Activated CD4-positive, alpha-beta T cell treated with anti-CD3 and anti-CD28 coated beads for 36 hours (primary cell): ENCODE results near the gene KCNJ18. TPM values are rescaled to one million over a fixed set of nuclear protein-coding genes. Genes with fewer than 3 reads are reported as not detected.
"Not testable (repeated sequence)": the region's sequence is repeated elsewhere in the genome, so short reads cannot be mapped to it uniquely, and the experiment has no call there.

Source experiments
- ATAC-seq: fragments of 200-7000 bp; cut with Tn5 transposase; one replicate; pipeline ENCODE4 v1.10.0; 2021; ENCODE audit warnings: mild to moderate bottlenecking, moderate library complexity
- CTCF ChIA-PET: fragments of 350-600 bp; sonication (Branson Sonifier 250); formaldehyde crosslinking; loops from one replicate; lab custom pipeline; 2021; ENCODE audit warnings: antibody characterized with exemption; lab: Charles Lee
- POLR2A ChIA-PET: fragments of 350-600 bp; sonication (Branson Sonifier 250); formaldehyde crosslinking; loops from one replicate; lab custom pipeline; 2021; ENCODE audit warnings: antibody characterized with exemption, inconsistent platforms; lab: Charles Lee
- DNase-seq: peaks from one replicate; pipeline ENCODE4 v3.0.0-alpha.2; 2020
- H3K27ac Mint-ChIP-seq: one replicate; pipeline ENCODE4 v1.8.0; 2021; ENCODE audit warnings: mixed read lengths
- H3K27me3 Mint-ChIP-seq: one replicate; pipeline ENCODE4 v1.8.0; 2021; ENCODE audit warnings: mixed read lengths
- H3K36me3 Mint-ChIP-seq: one replicate; pipeline ENCODE4 v1.8.0; 2021; ENCODE audit warnings: low read depth, mixed read lengths
- H3K4me1 Mint-ChIP-seq: one replicate; pipeline ENCODE4 v1.8.0; 2021; ENCODE audit warnings: mixed read lengths
- H3K4me3 Mint-ChIP-seq: one replicate; pipeline ENCODE4 v1.8.0; 2021; ENCODE audit warnings: mild to moderate bottlenecking, moderate library complexity, mixed read lengths
- H3K9me3 Mint-ChIP-seq: one replicate; pipeline ENCODE4 v1.8.0; 2021; ENCODE audit warnings: low read depth, mixed read lengths
- intact Hi-C, 2 experiments: fragments of 100-400 bp; cut with DNase I in 1 of 2; cut with micrococcal nuclease in 1 of 2; formaldehyde crosslinking; loops; one replicate each; pipeline versions ENCODE4 v1.14.2 to v1.15.1; 2022 to 2024; cut with DNase I, micrococcal nuclease
- total RNA-seq, 2 experiments: library from RNA; stranded (reverse); gene quantifications; one replicate each; pipeline ENCODE4 v1.2.3, GENCODE V29; 2021

The KCNJ18 gene
- total RNA-seq, 2 experiments from 2014 or later: not detected

GRCh38 chr17:21681576-21681975, 10.7 kb upstream of the KCNJ18 start:
- CTCF ChIA-PET, H3K4me3 Mint-ChIP-seq, H3K27ac Mint-ChIP-seq, intact Hi-C loops, ATAC-seq, H3K27me3 Mint-ChIP-seq, H3K9me3 Mint-ChIP-seq, POLR2A ChIA-PET, H3K4me1 Mint-ChIP-seq, DNase-seq, H3K36me3 Mint-ChIP-seq: not testable (repeated sequence)

- peaks cover 12% of the 10 kb centered on the region for H3K9me3 Mint-ChIP-seq
- H3K4me3 Mint-ChIP-seq, DNase-seq, POLR2A ChIA-PET, H3K27ac Mint-ChIP-seq, H3K36me3 Mint-ChIP-seq, intact Hi-C loops, ATAC-seq, H3K27me3 Mint-ChIP-seq, H3K4me1 Mint-ChIP-seq, CTCF ChIA-PET: not testable (repeated sequence)
Measured at GRCh38 chr17:21682130-21682529, 10.2 kb upstream of the KCNJ18 start.

- H3K4me1 Mint-ChIP-seq, H3K36me3 Mint-ChIP-seq, CTCF ChIA-PET, H3K27me3 Mint-ChIP-seq, ATAC-seq, DNase-seq, H3K27ac Mint-ChIP-seq, POLR2A ChIA-PET, H3K9me3 Mint-ChIP-seq, intact Hi-C loops, H3K4me3 Mint-ChIP-seq: not testable (repeated sequence)
Measured at GRCh38 chr17:21683142-21683712, 9.1 kb upstream of the KCNJ18 start.

GRCh38 chr17:21683897-21684296, 8.4 kb upstream of the KCNJ18 start:
- H3K4me1 Mint-ChIP-seq, H3K27me3 Mint-ChIP-seq, POLR2A ChIA-PET, H3K36me3 Mint-ChIP-seq, intact Hi-C loops, H3K27ac Mint-ChIP-seq, H3K4me3 Mint-ChIP-seq, CTCF ChIA-PET, DNase-seq, ATAC-seq, H3K9me3 Mint-ChIP-seq: not testable (repeated sequence)

GRCh38 chr17:21684384-21684783, 7.9 kb upstream of the KCNJ18 start:
- H3K9me3 Mint-ChIP-seq, ATAC-seq, CTCF ChIA-PET, H3K4me1 Mint-ChIP-seq, DNase-seq, intact Hi-C loops, POLR2A ChIA-PET, H3K4me3 Mint-ChIP-seq, H3K36me3 Mint-ChIP-seq, H3K27ac Mint-ChIP-seq, H3K27me3 Mint-ChIP-seq: not testable (repeated sequence)

GRCh38 chr17:21685061-21685795, 7.1 kb upstream of the KCNJ18 start:
- H3K4me3 Mint-ChIP-seq, POLR2A ChIA-PET: not testable (repeated sequence)

GRCh38 chr17:21686165-21687015, 5.9 kb upstream of the KCNJ18 start:
- Mint-ChIP-seq H3K27ac (no peak overlapping the region), H3K36me3 (no peaks in the 10 kb centered on the region), H3K9me3 (peaks cover 9% of the 10 kb centered on the region), H3K27me3 (no peaks in the 10 kb centered on the region), H3K4me1 (no peaks in the 10 kb centered on the region), H3K4me3 (no peak overlapping the region)
- ATAC-seq (no peak), DNase-seq (no peak)
- CTCF ChIA-PET: no interaction called here
- POLR2A ChIA-PET: no interaction called here
- intact Hi-C loops: no loop called here

More at GRCh38 chr17:21685061-21685795, 7.1 kb upstream of the KCNJ18 start:
- H3K27ac Mint-ChIP-seq, intact Hi-C loops, CTCF ChIA-PET, H3K9me3 Mint-ChIP-seq, H3K36me3 Mint-ChIP-seq, DNase-seq, ATAC-seq, H3K4me1 Mint-ChIP-seq, H3K27me3 Mint-ChIP-seq: not testable (repeated sequence)

GRCh38 chr17:21687136-21687953, 5.0 kb upstream of the KCNJ18 start:
- DNase-seq (no peak), ATAC-seq (no peak)
- Mint-ChIP-seq H3K27ac (no peak overlapping the region), H3K27me3 (no peaks in the 10 kb centered on the region), H3K9me3 (peaks cover 9% of the 10 kb centered on the region), H3K4me3 (no peak overlapping the region), H3K36me3 (no peaks in the 10 kb centered on the region), H3K4me1 (no peaks in the 10 kb centered on the region)
- intact Hi-C loops: no loop called here
- ChIA-PET POLR2A (no interaction called here), CTCF (no interaction called here)

- CTCF ChIA-PET: no interaction called here
- Mint-ChIP-seq H3K4me3 (no peak overlapping the region), H3K27ac (no peak overlapping the region), H3K27me3 (no peaks in the 10 kb centered on the region), H3K36me3 (no peaks in the 10 kb centered on the region), H3K4me1 (no peaks in the 10 kb centered on the region), H3K9me3 (peaks cover 9% of the 10 kb centered on the region)
- ATAC-seq: no peak
- intact Hi-C loops: no loop called here
- POLR2A ChIA-PET: no interaction called here
- no peak for DNase-seq
Measured at GRCh38 chr17:21688293-21688949, 3.9 kb upstream of the KCNJ18 start.

GRCh38 chr17:21689604-21690003, 2.7 kb upstream of the KCNJ18 start:
- POLR2A ChIA-PET: no interaction called here
- intact Hi-C loops: no loop called here
- H3K4me1 Mint-ChIP-seq: no peaks in the 10 kb centered on the region

GRCh38 chr17:21690811-21691210, 1.5 kb upstream of the KCNJ18 start:
- CTCF ChIA-PET, intact Hi-C loops: not testable (repeated sequence)

More at GRCh38 chr17:21689604-21690003, 2.7 kb upstream of the KCNJ18 start:
- Mint-ChIP-seq H3K9me3 (peaks cover 9% of the 10 kb centered on the region), H3K36me3 (no peaks in the 10 kb centered on the region), H3K4me3 (no peak overlapping the region), H3K27me3 (no peaks in the 10 kb centered on the region), H3K27ac (no peak overlapping the region)
- no peak for DNase-seq
- CTCF ChIA-PET: no interaction called here
- no peak for ATAC-seq

More at GRCh38 chr17:21690811-21691210, 1.5 kb upstream of the KCNJ18 start:
- ATAC-seq, POLR2A ChIA-PET, H3K4me3 Mint-ChIP-seq, H3K4me1 Mint-ChIP-seq, H3K27me3 Mint-ChIP-seq, H3K27ac Mint-ChIP-seq, H3K9me3 Mint-ChIP-seq, DNase-seq, H3K36me3 Mint-ChIP-seq: not testable (repeated sequence)
